HEK293 (cell line): ENCODE data around the gene TXNRD2.

Source experiments
- CTCF ChIA-PET: fragments of 350-600 bp; formaldehyde crosslinking; extraction: SDS; loops from one replicate; lab custom pipeline; 2021; ENCODE audit warnings: antibody characterized with exemption; lab: Yijun Ruan, JAX
- POLR2A ChIA-PET: fragments of 300-600 bp; formaldehyde crosslinking; extraction: SDS; loops from one replicate; lab custom pipeline; 2020; ENCODE audit warnings: antibody characterized with exemption, inconsistent platforms; lab: Yijun Ruan, JAX
- H3K27ac ChIP-seq: fragments of 200-500 bp; sonication (Bioruptor generic); 2 replicates; pipeline ENCODE4 v1.5.1; 2014; ENCODE audit warnings: low read depth, low read length, control low read depth, inconsistent platforms; ENCODE audit errors: extremely low read depth
- H3K36me3 ChIP-seq, 2 experiments: fragments of 200-500 bp in 1 of 2; sonication (Bioruptor generic) in 1 of 2; 1 replicate in 1 of 2; 2 replicates in 1 of 2; pipeline ENCODE4 v1.5.1; 2014 to 2017; ENCODE audit warnings: inconsistent platforms in 2 of 2, low read length in 2 of 2; ENCODE audit not compliant: control insufficient read depth in 2 of 2, insufficient read depth in 1 of 2
- H3K4me1 ChIP-seq: fragments of 200-500 bp; sonication (Bioruptor generic); 2 replicates; pipeline ENCODE4 v1.5.1; 2014; ENCODE audit warnings: mild to moderate bottlenecking, low read length, inconsistent platforms; ENCODE audit not compliant: control insufficient read depth, insufficient read depth
- H3K4me3 ChIP-seq: 2 replicates; pipeline ENCODE4 v1.5.1; 2011; ENCODE audit warnings: low read depth, mild to moderate bottlenecking, control low read depth, low read length, moderate library complexity
- H3K9me3 ChIP-seq: fragments of 200-500 bp; sonication (Bioruptor generic); 2 replicates; pipeline ENCODE4 v1.5.1; 2014; ENCODE audit warnings: low read depth, low read length, inconsistent platforms; ENCODE audit not compliant: control insufficient read depth, insufficient read depth
- ATF2 ChIP-seq: fragments of 450-650 bp; formaldehyde crosslinking; IDR thresholded peaks from 2 replicates; pipeline ENCODE4 v1.5.1; 2016; ENCODE audit warnings: missing biosample characterization, missing genetic modification characterization, low read depth
- EGR2 ChIP-seq: fragments of 450-650 bp; formaldehyde crosslinking; IDR thresholded peaks from 2 replicates; pipeline ENCODE4 v1.5.1; 2016; ENCODE audit warnings: low read depth, missing biosample characterization, missing genetic modification characterization
- MEIS1 ChIP-seq: sonication (generic); formaldehyde crosslinking; IDR thresholded peaks from 2 replicates; pipeline ENCODE4 v1.8.1; 2022; ENCODE audit warnings: missing genetic modification reagents, mild to moderate bottlenecking, borderline replicate concordance
- PRDM4 ChIP-seq: fragments of 450-650 bp; formaldehyde crosslinking; IDR thresholded peaks from 2 replicates; pipeline ENCODE4 v1.5.1; 2017; ENCODE audit warnings: missing biosample characterization, missing genetic modification characterization
- TSHZ1 ChIP-seq: fragments of 450-650 bp; formaldehyde crosslinking; IDR thresholded peaks from 2 replicates; pipeline ENCODE4 v1.5.1; 2016; ENCODE audit warnings: missing biosample characterization, missing genetic modification characterization, borderline replicate concordance
- WT1 ChIP-seq: fragments of 450-650 bp; formaldehyde crosslinking; IDR thresholded peaks from 2 replicates; pipeline ENCODE4 v1.5.1; 2016; ENCODE audit warnings: missing biosample characterization, missing genetic modification characterization
- ZBTB20 ChIP-seq: fragments of 450-650 bp; formaldehyde crosslinking; IDR thresholded peaks from 2 replicates; pipeline ENCODE4 v1.5.1; 2016; ENCODE audit warnings: missing biosample characterization, missing genetic modification characterization
- ZEB2 ChIP-seq: fragments of 450-650 bp; formaldehyde crosslinking; IDR thresholded peaks from 2 replicates; pipeline ENCODE4 v1.5.1; 2016; ENCODE audit warnings: missing biosample characterization, missing genetic modification characterization
- ZFP69B ChIP-seq: fragments of 450-650 bp; formaldehyde crosslinking; IDR thresholded peaks from 2 replicates; pipeline ENCODE4 v1.5.1; 2016; ENCODE audit warnings: missing biosample characterization, missing genetic modification characterization
- ZIC2 ChIP-seq: fragments of 450-650 bp; formaldehyde crosslinking; IDR thresholded peaks from 2 replicates; pipeline ENCODE4 v1.5.1; 2016; ENCODE audit warnings: missing biosample characterization, missing genetic modification characterization
- ZNF10 ChIP-seq: fragments of 450-650 bp; formaldehyde crosslinking; IDR thresholded peaks from 2 replicates; pipeline ENCODE4 v1.5.1; 2017; ENCODE audit warnings: missing biosample characterization, missing genetic modification characterization
- ZNF175 ChIP-seq: fragments of 450-650 bp; formaldehyde crosslinking; IDR thresholded peaks from 2 replicates; pipeline ENCODE4 v1.5.1; 2016; ENCODE audit warnings: missing biosample characterization, missing genetic modification characterization
- ZNF311 ChIP-seq: fragments of 450-650 bp; formaldehyde crosslinking; IDR thresholded peaks from 2 replicates; pipeline ENCODE4 v1.5.1; 2017; ENCODE audit warnings: missing biosample characterization, missing genetic modification characterization, borderline replicate concordance
- ZNF514 ChIP-seq: fragments of 450-650 bp; formaldehyde crosslinking; IDR thresholded peaks from 2 replicates; pipeline ENCODE4 v1.5.1; 2016; ENCODE audit warnings: missing biosample characterization, missing genetic modification characterization
- ZNF596 ChIP-seq: fragments of 450-650 bp; IDR thresholded peaks from 2 replicates; pipeline ENCODE4 v1.5.0; 2018; ENCODE audit warnings: missing biosample characterization, mild to moderate bottlenecking, missing genetic modification characterization, moderate library complexity
- ZNF624 ChIP-seq: fragments of 450-650 bp; formaldehyde crosslinking; IDR thresholded peaks from 2 replicates; pipeline ENCODE4 v1.5.1; 2017; ENCODE audit warnings: missing biosample characterization, missing genetic modification characterization
- ZNF777 ChIP-seq: fragments of 450-650 bp; formaldehyde crosslinking; IDR thresholded peaks from 2 replicates; pipeline ENCODE4 v1.5.1; 2017; ENCODE audit warnings: missing biosample characterization, missing genetic modification characterization, borderline replicate concordance
- ZSCAN30 ChIP-seq: fragments of 450-650 bp; IDR thresholded peaks from 2 replicates; pipeline ENCODE4 v1.5.1; 2018; ENCODE audit warnings: missing biosample characterization, mild to moderate bottlenecking, missing genetic modification characterization, moderate library complexity
- ZXDB ChIP-seq: fragments of 450-650 bp; formaldehyde crosslinking; IDR thresholded peaks from 2 replicates; pipeline ENCODE4 v1.5.1; 2016; ENCODE audit warnings: missing biosample characterization, missing genetic modification characterization

Gene TXNRD2

GRCh38 chr22:19891317-19892256, 50.0 kb downstream of the TXNRD2 start (continued):
- TF ChIP-seq ZEB2 (tag by site-specific recombination) (no peak), TSHZ1 (peak; percentile 35; the same call in 1 of the 2 replicates), EGR2 (tag by site-specific recombination) (peak; percentile 69; the same call in 1 of the 2 replicates), ZIC2 (tag by site-specific recombination) (peak; percentile 60), WT1 (tag by site-specific recombination) (peak; percentile 59; the same call in 1 of the 2 replicates), ZNF311 (tag by site-specific recombination) (no peak), MEIS1 (CRISPR knock-in tag) (no peak), ZNF777 (tag by site-specific recombination) (no peak), ZNF175 (no peak), ZFP69B (tag by site-specific recombination) (no peak), ZNF10 (tag by site-specific recombination) (no peak)

DNA sequence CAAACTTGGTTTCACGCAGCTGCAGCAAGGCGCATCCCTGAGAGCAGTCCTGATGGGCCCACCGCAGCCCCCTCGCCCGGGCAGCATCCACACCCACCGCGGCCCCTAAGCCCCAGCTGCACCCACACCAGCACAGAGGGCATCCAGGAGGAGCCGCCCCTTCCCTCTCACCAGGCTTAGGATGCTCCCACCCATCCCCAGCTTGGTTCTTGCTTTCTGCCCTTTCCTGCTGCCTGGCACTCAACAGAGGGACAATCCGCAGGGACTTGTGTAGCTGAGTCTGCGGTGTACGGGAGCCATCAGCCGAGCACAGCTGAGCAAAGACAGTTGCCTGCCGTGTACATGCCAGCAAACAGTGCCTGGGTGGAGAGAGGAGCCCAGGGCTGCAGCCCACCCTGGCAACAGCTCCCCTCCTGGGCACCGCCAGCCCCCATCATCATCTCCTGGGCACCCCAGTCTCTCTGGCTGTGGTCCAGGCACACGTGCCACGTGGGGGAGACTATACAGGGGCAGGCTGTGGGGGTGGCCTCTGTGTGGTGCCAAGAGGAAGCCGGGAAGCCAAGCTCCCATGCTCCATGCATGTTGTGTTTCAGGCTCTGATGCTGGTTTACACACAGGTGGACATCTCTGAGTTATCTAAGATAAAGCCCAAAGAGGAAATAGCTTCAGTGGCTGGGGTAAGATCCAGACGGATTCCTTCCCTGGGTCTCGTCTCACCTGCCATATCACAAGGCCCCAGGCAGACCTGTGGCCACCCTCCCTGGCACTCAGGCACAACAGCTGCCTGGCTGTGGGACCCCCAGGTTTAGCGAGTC, 50.9 kb downstream of the TXNRD2 start:
- no peak overlapping the region for H3K27ac ChIP-seq
- no peak overlapping the region for H3K4me3 ChIP-seq
- CTCF ChIA-PET, result interaction anchor here (0.8 to 2.0 kb wide), 4 partner anchors 9 to 167 kb away, joined by 3 to 13 read pairs (median 8); no protein-coding TSS in a partner anchor
- peaks cover 0 to 17% of the 10 kb centered on the region in 2 experiments; a peak in 1 of 3 replicates for H3K36me3 ChIP-seq
- no peaks in the 10 kb centered on the region for H3K9me3 ChIP-seq
- POLR2A ChIA-PET, result interaction anchor here (0.6 to 2.4 kb wide), 4 partner anchors 10 to 36 kb away, joined by 3 to 10 read pairs (median 4); partner anchors contain the start of genes GNB1L and RTL10
- TF ChIP-seq ATF2 (tag by site-specific recombination), result no peak
- TF ChIP-seq ZFP69B (tag by site-specific recombination), result no peak
- no peak for TF ChIP-seq ZEB2 (tag by site-specific recombination)
- TF ChIP-seq ZXDB (tag by site-specific recombination), result no peak
- no peak for TF ChIP-seq ZSCAN30 (tag by site-specific recombination)
- TF ChIP-seq PRDM4 (tag by site-specific recombination), result no peak
- TF ChIP-seq ZNF514 (tag by site-specific recombination), result no peak
- no peak for TF ChIP-seq ZNF596 (tag by site-specific recombination)
- TF ChIP-seq ZBTB20 (tag by site-specific recombination), result no peak
- no peak for TF ChIP-seq ZNF624
- H3K4me1 ChIP-seq, result peaks cover 7% of the 10 kb centered on the region
